ENCODE data around the gene PSG5.
"Not testable (repeated sequence)": the region's sequence is repeated elsewhere in the genome, so short reads cannot be mapped to it uniquely, and the experiment has no call there.

The PSG5 gene

DNA sequence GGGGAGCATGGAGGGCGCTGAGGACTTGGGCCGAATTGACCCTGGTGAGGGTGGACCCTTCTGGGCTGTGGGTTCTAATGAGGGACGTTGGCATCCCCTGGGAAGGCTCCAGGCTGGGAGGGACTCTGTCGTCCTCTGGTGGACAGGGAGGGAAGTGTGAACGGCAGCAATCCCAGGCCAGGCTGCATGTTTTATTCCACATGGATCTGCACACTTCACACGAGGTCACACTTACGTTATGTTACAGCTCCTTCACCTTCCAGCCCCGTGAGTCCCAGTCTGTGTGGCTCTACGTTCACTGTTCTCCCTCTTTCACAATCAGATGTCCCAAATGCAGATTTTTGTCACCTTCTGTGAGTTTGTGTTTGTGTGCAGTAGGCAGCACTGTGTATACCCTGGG is 1.8 kb upstream of the PSG5 start:
- DNase-seq (ENCODE audit: low read depth, low spot score) = not testable (repeated sequence)

DNA sequence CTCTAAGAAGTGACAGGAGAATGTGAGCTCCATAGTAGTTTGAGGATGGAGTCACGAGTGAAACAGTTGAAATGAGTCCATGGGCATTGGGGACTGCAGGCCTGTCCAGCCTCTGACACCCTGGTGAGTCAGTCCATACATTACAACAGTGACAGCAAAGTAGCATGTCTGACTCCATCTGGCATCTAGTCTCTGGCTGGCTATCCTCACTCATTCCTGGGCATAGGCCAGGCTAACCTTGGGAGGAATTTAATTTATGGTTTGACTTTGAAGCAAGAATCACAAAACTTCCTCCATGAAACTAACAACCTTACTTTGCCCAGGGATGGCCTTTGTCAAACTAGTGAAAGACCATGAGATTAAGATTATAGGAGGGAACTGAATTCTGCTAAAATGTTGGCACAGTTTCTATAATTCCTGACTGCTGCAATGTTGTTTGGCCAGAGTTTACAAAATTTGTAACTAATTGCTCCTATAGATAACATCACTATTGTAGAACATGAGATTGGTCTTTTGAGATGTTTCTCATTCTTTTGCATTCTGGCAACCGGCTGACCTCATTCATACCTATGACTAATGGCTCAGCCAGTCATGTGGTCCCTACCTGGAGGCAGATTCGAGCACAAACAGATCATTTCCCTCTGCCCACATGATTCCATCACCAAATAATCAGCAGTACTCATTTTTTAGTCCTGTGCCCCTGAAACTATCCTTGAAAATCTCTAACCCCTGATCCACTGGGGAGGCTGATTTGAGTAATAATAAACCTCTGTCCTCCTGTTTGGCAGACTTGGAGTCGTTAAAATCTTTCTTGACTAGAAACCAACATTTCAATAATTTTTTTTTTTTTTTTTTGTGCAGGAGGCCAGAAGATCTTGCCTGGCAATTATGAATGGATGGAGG is 4.2 kb downstream of the PSG5 start:
- DNase-seq (ENCODE audit: low read depth, low spot score) = not testable (repeated sequence)

DNA sequence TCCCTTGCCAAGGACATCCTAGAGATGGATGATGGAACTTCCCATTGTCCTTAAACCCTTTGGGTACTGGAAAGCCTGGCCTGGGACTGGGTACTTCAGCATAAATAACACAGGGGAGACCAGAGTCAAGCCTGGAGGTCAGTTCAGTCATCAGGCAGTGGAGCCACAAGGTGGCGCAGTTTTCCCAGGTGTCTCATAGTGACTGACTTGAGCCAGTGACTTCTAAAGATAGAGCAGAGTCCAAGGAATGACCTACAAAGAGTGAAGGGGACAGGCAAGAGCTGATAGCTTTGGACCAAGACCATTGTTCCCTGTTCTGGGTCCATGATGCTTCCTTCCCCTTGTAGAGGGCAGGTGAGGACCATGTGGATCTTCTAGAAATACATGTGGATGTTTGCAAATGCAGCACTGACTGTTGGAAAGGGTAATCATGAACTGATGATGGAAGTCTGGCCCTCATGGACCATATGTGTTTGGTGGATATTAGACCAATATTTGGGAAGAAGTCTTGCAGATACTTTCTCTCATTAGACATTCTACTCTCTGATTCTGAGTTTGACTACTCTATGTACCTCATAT is 6.7 kb downstream of the PSG5 start:
- not testable (repeated sequence) for DNase-seq (ENCODE audit: low read depth, low spot score)

DNA sequence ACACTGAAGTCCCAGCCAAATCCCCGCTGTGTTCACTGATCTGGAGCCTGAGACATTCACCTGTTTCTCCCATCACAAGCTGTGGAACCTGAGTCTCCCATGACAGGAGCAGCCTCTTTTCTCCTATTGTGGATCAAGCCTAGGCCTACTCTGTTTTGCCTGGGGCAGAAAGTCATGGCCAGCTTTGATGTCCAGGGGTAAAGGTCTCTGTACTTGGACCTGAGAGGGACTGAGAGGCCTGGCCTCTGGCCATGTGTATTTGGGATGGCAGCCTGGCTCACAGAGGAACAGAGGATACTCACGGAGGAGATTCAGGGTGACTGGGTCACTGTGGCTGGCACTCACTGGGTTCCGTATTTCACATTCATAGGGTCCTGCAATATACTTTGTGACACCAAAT is 7.8 kb downstream of the PSG5 start:
- DNase-seq (ENCODE audit: low read depth, low spot score) = not testable (repeated sequence)

DNA sequence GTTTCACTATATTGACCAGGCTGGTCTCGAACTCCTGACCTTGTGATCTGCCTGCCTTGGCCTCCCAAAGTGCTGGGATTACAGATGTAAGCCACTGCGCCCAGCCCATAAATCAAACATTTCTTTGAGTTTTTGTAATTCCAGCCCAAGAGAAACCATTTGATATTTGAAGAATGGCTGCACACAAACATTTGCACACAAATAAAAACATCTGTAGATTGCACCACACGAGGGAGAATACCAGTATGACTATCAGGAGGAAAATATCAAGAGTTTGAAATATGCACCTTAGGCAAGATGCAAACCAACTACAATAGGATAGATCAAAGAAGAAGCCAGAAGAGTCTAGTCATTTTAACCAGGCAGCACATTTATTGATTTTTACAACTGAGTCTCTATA is 20.4 kb downstream of the PSG5 start:
- DNase-seq (ENCODE audit: low read depth, low spot score) = not testable (repeated sequence)

DNA sequence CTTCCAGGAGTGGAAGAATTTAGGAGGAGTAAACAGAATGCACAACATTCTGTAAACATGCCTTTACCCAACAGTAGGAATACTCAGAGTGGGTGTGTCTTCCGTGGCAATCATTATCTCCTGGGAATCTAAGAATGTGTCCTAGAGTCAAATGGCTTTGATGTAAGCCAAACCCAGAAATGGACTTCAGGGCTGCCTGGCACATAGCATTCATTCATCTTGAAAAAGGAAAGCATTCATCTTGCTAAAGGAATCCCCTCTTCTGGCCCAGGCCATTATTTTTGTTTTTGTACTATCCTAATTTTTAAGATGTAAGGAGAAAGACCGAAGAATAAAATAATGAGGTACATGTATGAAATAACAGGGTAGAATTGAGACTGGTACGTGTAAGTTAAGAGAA is 23.2 kb downstream of the PSG5 start:
- not testable (repeated sequence) for DNase-seq (ENCODE audit: low read depth, low spot score)

DNA sequence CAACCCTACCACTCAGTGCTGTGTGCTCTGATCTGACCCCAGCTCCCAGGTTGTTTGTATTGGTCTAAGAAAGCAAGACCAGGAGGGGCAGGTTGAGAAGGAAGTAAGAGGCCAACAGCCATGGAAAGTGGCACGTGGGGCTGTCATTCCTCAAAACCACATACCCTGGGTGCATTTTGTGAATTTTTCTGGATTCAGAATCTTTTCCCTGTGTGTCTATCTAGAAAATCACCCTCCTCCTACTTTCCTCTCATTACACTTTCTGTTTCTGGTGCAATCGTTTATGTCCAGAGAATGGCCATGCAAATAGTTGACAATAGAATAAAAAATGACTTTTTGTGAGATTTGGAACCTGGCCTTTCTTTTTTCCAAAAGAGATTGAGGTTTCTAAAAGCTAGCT is 24.1 kb downstream of the PSG5 start:
- DNase-seq (ENCODE audit: low read depth, low spot score) = not testable (repeated sequence)

DNA sequence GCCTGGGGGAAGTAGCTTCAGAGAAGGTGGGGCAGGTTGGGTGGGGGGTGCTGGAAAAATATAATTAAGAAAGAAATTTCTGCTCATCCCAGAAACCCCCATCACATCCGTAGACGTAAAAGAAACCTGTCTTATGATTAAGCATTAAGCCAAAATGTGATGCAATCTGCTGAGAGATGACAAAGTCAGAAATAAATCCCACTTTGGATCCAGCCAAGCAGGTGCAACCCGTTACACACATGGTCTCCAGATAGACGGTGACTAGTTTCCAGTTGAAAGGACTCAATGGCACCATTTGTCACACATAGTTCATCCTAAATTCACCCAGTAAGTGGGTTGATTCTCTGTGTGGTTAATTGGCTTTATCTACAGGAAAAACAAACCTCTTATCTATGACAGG is 34.1 kb downstream of the PSG5 start:
- no peak for DNase-seq (ENCODE audit: low read depth, low spot score)

DNA sequence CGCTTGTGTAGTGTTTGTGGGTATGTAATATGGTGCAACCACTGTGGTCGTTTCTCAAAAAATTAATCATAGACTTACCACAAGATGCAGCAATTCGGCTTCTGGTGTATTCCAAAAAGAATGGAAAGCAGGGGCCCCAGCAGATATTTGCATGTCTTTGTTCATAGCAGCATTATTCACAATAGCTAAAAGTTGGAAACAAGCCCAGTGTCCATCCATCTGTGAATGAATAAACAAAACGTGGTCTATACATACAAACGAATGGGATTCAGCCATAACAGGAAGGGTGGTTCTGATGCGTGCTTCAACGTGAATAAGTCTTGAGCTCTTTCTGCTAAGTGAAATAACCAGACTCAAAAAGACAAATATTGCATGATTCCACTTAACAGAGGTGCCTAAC is 36.5 kb downstream of the PSG5 start:
- not testable (repeated sequence) for DNase-seq (ENCODE audit: low read depth, low spot score)

DNA sequence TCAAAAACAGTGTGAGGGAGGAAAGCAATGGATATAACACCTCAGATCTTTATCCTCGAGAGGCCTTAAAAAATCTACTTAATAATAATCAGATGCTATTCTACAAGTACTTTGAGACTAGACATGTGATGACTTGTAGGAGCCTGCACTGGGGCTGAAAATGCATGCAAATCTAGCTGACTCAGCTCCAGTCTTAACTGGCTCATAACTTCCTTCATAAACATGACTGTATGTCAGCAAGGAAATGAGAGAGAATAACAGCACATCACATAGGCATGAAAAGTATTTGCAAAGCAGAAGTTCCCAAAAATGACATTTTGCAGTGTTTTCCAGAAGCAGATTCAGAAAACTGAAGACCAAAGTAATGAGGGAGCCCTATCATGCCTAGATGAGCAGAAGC is 38.1 kb downstream of the PSG5 start:
- DNase-seq (ENCODE audit: low read depth, low spot score) = no peak

DNA sequence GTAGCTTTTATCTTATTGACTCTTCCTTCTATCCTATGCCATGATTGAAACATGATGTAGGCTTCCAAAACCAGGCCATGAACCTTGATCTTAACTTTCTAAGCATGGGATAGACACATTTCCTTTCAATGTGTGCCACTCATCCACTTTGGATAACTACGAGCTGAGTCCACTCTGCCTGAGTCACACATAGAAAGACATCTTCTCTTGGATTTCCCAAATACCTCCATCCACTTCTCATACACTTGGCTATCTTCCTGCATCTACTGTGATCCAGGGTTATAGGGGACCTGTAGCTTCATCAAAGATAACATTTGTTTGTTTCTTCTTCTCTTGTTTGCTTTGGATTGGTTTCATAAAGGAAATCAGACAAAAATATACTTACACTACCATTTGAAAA is 44.6 kb downstream of the PSG5 start:
- not testable (repeated sequence) for DNase-seq (ENCODE audit: low read depth, low spot score)

DNA sequence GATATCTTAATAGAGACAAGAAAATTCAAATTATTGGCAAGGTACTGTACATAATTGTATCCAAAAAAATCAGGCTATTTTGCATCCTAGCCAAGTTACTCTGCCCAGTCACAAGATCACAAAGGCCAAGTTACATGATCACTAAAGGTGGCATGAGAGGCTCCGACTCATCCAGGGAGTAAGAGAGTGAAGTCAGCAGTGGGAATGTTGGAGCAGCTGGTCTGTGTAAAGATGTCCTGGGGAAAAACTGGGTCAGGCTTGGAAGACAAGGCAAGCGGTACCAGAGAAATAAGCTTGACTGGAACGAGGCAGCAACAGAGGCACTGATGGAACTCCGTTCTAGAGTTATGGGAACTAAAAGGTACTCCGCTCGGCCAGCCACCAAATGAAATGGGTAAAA is 53.6 kb downstream of the PSG5 start:
- DNase-seq (ENCODE audit: low read depth, low spot score) = no peak

DNA sequence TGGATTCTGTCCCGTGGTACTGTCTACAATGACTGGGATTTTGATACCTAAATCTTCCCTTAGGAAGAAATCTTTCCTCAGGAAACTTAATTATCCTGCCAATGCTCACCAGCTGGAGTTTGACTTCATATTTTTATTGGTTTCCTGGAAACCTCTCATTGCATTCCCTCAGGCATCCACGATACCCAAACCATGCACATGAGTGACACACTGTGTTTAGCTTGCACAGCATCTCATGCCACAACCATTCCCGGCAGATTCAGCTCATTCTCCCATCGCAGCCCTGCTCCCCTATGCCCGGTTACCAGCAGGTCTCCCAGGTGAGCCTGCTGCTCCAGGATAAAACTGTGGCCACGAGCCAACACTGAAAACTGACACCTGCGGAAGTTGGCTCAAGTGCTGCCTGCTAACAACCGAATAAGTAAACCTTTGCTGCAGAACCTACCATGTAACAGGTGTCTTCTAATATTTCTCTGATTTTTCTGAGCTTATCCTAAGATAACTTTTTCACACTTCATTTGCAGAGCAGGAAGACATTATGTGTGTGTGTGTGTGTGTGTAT is 55.0 kb downstream of the PSG5 start:
- not testable (repeated sequence) for DNase-seq (ENCODE audit: low read depth, low spot score)

DNA sequence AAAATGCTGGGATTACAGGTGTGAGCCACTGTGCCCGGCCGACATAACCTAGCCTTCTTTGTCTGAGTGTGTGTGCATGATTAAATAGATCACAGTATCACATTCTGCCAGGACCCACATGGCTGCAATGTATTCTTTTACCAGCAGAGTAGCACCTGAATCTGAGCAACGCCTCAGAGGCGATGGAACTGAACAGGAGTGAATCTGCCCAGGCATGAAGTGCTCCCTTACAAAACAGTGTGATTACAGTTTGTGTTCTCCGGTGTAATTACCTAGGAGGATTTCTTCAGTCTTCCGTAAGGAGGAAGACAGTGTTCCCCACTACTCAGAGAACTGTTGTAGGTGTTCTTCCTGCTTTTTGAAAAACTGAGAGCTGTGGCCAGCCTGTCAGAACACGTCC is 57.1 kb downstream of the PSG5 start:
- DNase-seq (ENCODE audit: low read depth, low spot score) = not testable (repeated sequence)

DNA sequence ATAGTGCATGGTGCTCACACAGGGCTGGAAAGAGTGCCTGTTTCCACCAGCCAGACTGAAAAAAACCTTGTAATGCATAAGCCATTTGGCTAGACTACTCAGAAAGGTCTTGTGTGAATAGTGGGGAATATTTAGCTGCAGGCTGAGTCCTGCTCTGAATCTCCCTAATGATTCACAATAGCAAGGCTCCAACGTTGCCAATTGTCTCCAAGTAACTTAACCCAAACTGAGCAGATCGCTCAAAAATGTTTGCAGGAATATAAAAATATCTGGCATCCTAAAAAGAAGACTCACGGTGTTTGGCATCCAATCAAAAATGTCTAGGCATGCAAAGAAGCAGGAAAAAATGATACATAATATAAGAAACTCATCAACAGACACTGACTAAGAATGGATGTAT is 59.0 kb downstream of the PSG5 start:
- not testable (repeated sequence) for DNase-seq (ENCODE audit: low read depth, low spot score)

DNA sequence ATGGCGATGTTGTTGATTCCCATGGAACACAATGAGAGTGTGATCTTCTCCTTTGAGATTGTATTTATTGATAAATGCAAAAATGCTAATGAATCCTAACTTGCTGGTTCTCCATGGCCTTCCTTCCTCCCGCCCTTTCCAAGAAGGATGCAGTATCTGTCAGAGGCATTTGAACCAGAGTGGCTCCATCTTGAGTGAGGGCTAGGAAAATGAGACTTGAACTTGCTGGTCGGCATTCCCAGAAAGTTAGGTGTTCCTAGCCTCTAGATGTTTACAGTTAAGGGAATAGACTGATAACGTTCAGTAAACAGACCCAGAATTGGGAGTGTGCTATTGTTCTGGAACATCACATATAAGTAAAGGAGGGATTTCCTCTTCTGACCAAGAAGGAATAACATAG is 59.6 kb downstream of the PSG5 start:
- DNase-seq (ENCODE audit: low read depth, low spot score) = no peak

DNA sequence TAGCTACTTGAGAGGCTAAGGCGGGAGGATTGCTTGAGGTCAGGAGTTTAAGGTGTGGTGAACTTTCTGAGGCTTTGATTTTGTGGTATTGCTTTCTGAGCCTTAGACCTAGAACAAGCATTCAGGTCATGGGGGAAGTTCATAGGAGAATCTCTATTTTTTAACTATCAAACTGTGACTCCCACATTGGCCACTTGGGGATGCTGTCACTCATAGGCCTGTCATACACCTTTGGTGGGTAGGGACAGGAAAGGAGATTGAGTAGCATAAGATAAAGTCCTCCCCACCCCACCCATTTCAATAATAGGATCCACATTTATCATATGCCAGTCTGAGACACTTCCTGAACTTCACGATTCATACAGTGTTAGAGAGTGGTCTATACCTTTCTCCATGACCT is 62.0 kb downstream of the PSG5 start:
- DNase-seq (ENCODE audit: low read depth, low spot score) = no peak

DNA sequence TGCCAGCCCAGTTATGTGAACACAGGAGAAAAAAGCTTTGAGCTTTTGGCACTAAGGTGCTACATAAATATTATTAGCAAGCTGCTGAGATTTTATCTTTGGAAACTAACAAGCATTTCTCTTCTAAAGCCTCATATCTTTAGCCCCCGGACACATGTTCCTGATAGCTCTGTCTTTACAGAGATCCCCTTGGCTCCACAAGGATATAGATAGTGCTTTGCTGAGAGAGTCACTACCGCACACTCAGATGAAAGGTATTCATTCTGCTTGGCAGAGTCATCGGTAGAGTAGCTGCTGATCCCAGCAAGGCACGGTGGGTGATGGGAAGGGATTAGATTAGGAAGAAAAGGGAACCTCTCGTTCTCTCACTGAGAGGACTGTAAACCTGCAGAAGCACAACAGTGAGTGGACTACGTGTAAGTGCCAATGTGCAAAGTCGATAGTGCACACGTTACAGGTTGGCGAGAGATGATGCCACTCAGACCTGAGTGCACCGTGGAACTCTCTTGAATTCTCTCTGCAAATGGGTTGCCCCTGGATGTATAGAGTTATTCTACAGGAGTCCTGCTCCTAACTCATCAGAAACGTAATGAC is 65.8 kb downstream of the PSG5 start:
- not testable (repeated sequence) for DNase-seq (ENCODE audit: low read depth, low spot score)

DNA sequence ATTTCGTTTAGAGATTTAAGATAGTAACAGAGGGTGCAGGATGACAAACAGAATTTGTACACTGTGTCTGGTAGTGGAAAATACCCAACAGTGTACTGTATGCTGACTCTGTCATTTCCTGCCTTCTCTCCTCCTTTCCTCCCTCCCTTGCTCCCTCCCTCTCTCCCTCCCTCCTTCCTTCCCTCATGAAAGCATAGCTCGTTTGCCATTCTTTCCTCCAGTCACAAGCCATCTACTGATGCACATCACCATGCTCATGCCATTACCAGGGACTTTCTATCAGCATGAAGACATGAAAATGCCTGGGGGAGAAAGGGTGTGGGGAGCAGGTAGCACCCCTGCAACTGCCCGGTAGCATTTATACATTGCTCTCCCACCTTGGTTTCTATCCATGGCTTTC is 66.8 kb downstream of the PSG5 start:
- not testable (repeated sequence) for DNase-seq (ENCODE audit: low read depth, low spot score)
